ENCODE results near the gene KCNMB4. TPM values are rescaled to one million over a fixed set of nuclear protein-coding genes. Genes with fewer than 3 reads are reported as not detected.

The KCNMB4 gene
- 4.2 and 7.3 TPM in 2 replicates for total RNA-seq

- TF ChIP-seq CTCF (IDR thresholded peaks at IDR 0.05; ENCODE audit: insufficient read depth, low read depth, low read length), result no peak
- H3K4me3 ChIP-seq (ENCODE audit: low read depth, low read length), result peak within 1 kb of the TSS; percentile 67
- DNase-seq (ENCODE audit: low read depth), result peak; percentile 28
Measured at GRCh38 chr12:70365648-70366518, at the start of gene KCNMB4. Gene KCNMB4, plus strand, starts transcription at chr12:70366290. Its CDS starts 445 bp downstream, at chr12:70366735.

GRCh38 chr12:70317781-70318180, 48.3 kb upstream of the KCNMB4 start:
- no peak overlapping the region for H3K4me3 ChIP-seq (ENCODE audit: low read depth, low read length)
- no peak for TF ChIP-seq CTCF (IDR thresholded peaks at IDR 0.05; ENCODE audit: insufficient read depth, low read depth, low read length)
- DNase-seq (ENCODE audit: low read depth), result no peak

- TF ChIP-seq CTCF (IDR thresholded peaks at IDR 0.05; ENCODE audit: insufficient read depth, low read depth, low read length), result no peak
- no peak overlapping the region for H3K4me3 ChIP-seq (ENCODE audit: low read depth, low read length)
- DNase-seq (ENCODE audit: low read depth), result no peak
Measured at GRCh38 chr12:70319605-70320004, 46.5 kb upstream of the KCNMB4 start.

- no peak overlapping the region for H3K4me3 ChIP-seq (ENCODE audit: low read depth, low read length)
- DNase-seq (ENCODE audit: low read depth), result no peak
- TF ChIP-seq CTCF (IDR thresholded peaks at IDR 0.05; ENCODE audit: insufficient read depth, low read depth, low read length), result no peak
Measured at GRCh38 chr12:70321191-70321590, 44.9 kb upstream of the KCNMB4 start.

- no peak overlapping the region for H3K4me3 ChIP-seq (ENCODE audit: low read depth, low read length)
- DNase-seq (ENCODE audit: low read depth), result no peak
- TF ChIP-seq CTCF (IDR thresholded peaks at IDR 0.05; ENCODE audit: insufficient read depth, low read depth, low read length), result no peak
Measured at GRCh38 chr12:70327541-70327940, 38.5 kb upstream of the KCNMB4 start.

GRCh38 chr12:70329728-70330127, 36.4 kb upstream of the KCNMB4 start:
- DNase-seq (ENCODE audit: low read depth), result no peak
- no peak for TF ChIP-seq CTCF (IDR thresholded peaks at IDR 0.05; ENCODE audit: insufficient read depth, low read depth, low read length)
- H3K4me3 ChIP-seq (ENCODE audit: low read depth, low read length), result no peak overlapping the region

All from fibroblast of villous mesenchyme (primary cell).